ENCODE data around the gene GAD2. TPM values are rescaled to one million over a fixed set of nuclear protein-coding genes. Genes with fewer than 3 reads are reported as not detected.

GAD2 gene
- total RNA-seq, 1 donor from 2014 or later = not detected

GRCh38 chr10:26215935-26216584 lies 514 bp upstream of the GAD2 start:
- no peak for TF ChIP-seq CTCF (IDR thresholded peaks at IDR 0.05; ENCODE audit: insufficient read depth, low read length, severe bottlenecking)
- H3K36me3 ChIP-seq (ENCODE audit: control insufficient read depth, insufficient read depth, low read length) = no peaks in the 10 kb centered on the region
- H3K4me3 ChIP-seq (ENCODE audit: low read depth, low read length) = no peak overlapping the region
- DNase-seq (ENCODE audit: low read depth) (no peak), FAIRE-seq (no peak)
- peaks cover 38% of the 10 kb centered on the region for H3K27me3 ChIP-seq (ENCODE audit: control insufficient read depth, insufficient read depth, low read length)

- H3K4me3 ChIP-seq (ENCODE audit: low read depth, low read length) = no peak overlapping the region
- no peak for FAIRE-seq
Measured at GRCh38 chr10:26217396-26218086, 967 bp downstream of the GAD2 start.

GRCh38 chr10:26219676-26220075 lies 3.1 kb downstream of the GAD2 start:
- no peak for DNase-seq (ENCODE audit: low read depth)
- Histone ChIP-seq H3K4me3 (ENCODE audit: low read depth, low read length) (no peak overlapping the region), H3K36me3 (ENCODE audit: control insufficient read depth, insufficient read depth, low read length) (no peaks in the 10 kb centered on the region), H3K27me3 (ENCODE audit: control insufficient read depth, insufficient read depth, low read length) (peaks cover 30% of the 10 kb centered on the region)
- FAIRE-seq = no peak
- TF ChIP-seq CTCF (IDR thresholded peaks at IDR 0.05; ENCODE audit: insufficient read depth, low read length, severe bottlenecking) = no peak

More at GRCh38 chr10:26217396-26218086, 967 bp downstream of the GAD2 start:
- no peak for DNase-seq (ENCODE audit: low read depth)
- peaks cover 36% of the 10 kb centered on the region for H3K27me3 ChIP-seq (ENCODE audit: control insufficient read depth, insufficient read depth, low read length)
- TF ChIP-seq CTCF (IDR thresholded peaks at IDR 0.05; ENCODE audit: insufficient read depth, low read length, severe bottlenecking) = no peak
- no peaks in the 10 kb centered on the region for H3K36me3 ChIP-seq (ENCODE audit: control insufficient read depth, insufficient read depth, low read length)

GRCh38 chr10:26220901-26221300 lies 4.3 kb downstream of the GAD2 start:
- DNase-seq (ENCODE audit: low read depth) (no peak), FAIRE-seq (no peak)
- Histone ChIP-seq H3K27me3 (ENCODE audit: control insufficient read depth, insufficient read depth, low read length) (peaks cover 23% of the 10 kb centered on the region), H3K4me3 (ENCODE audit: low read depth, low read length) (no peak overlapping the region), H3K36me3 (ENCODE audit: control insufficient read depth, insufficient read depth, low read length) (no peaks in the 10 kb centered on the region)
- no peak for TF ChIP-seq CTCF (IDR thresholded peaks at IDR 0.05; ENCODE audit: insufficient read depth, low read length, severe bottlenecking)

GRCh38 chr10:26221541-26221940 lies 5.0 kb downstream of the GAD2 start:
- H3K4me3 ChIP-seq (ENCODE audit: low read depth, low read length) = no peak overlapping the region
- no peak for FAIRE-seq
- no peak for DNase-seq (ENCODE audit: low read depth)
- H3K36me3 ChIP-seq (ENCODE audit: control insufficient read depth, insufficient read depth, low read length) = no peaks in the 10 kb centered on the region
- no peak for TF ChIP-seq CTCF (IDR thresholded peaks at IDR 0.05; ENCODE audit: insufficient read depth, low read length, severe bottlenecking)
- H3K27me3 ChIP-seq (ENCODE audit: control insufficient read depth, insufficient read depth, low read length) = peaks cover 21% of the 10 kb centered on the region
